Gastrocnemius medialis (tissue), 4 donors: ENCODE data around the gene CSNK2A1.

Experiments
- POLR2A ChIP-seq, 2 donors: fragments of 450-650 bp; IDR thresholded peaks; one replicate each; pipeline ENCODE4 v1.6.1; 2017; ENCODE audit warnings: antibody characterized with exemption in 2 of 2, mild to moderate bottlenecking in 2 of 2, moderate library complexity in 2 of 2
- TF ChIP-seq, protein P1 (sequence below), 5 experiments: fragments of 450-650 bp in 3 of 5; fragments of 200-600 bp in 2 of 5; sonication (generic) in 2 of 5; IDR thresholded peaks in 4 of 5; conservative IDR thresholded peaks in 1 of 5; 1 replicate in 4 of 5; 2 replicates in 1 of 5; pipeline ENCODE4 v1.5.1; 2016 to 2019; ENCODE audit warnings: antibody characterized with exemption in 5 of 5, mild to moderate bottlenecking in 3 of 5, moderate library complexity in 3 of 5

GRCh38 chr20:434661-435419 lies 108.8 kb downstream of the CSNK2A1 start:
- TF ChIP-seq, protein P1, sequence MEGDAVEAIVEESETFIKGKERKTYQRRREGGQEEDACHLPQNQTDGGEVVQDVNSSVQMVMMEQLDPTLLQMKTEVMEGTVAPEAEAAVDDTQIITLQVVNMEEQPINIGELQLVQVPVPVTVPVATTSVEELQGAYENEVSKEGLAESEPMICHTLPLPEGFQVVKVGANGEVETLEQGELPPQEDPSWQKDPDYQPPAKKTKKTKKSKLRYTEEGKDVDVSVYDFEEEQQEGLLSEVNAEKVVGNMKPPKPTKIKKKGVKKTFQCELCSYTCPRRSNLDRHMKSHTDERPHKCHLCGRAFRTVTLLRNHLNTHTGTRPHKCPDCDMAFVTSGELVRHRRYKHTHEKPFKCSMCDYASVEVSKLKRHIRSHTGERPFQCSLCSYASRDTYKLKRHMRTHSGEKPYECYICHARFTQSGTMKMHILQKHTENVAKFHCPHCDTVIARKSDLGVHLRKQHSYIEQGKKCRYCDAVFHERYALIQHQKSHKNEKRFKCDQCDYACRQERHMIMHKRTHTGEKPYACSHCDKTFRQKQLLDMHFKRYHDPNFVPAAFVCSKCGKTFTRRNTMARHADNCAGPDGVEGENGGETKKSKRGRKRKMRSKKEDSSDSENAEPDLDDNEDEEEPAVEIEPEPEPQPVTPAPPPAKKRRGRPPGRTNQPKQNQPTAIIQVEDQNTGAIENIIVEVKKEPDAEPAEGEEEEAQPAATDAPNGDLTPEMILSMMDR (IDR thresholded peaks at IDR 0.05 in 4 of 5, conservative IDR thresholded peaks at IDR 0.05 in 1 of 5): no peak
- no peak for TF ChIP-seq POLR2A (IDR thresholded peaks at IDR 0.05)
